ENCODE data around the gene EFNA4.
A peak's percentile ranks its signal among the peaks of the same experiment; 100 is the strongest.

EFNA4 gene

GRCh38 chr1:155063550-155064110, at the start of gene EFNA4:
Gene EFNA4 (plus strand): TSS chr1:155063740. CDS start chr1:155063824, 84 bp downstream.
- peak; percentile 37 for DNase-seq (ENCODE audit: low read depth)

- no peak for DNase-seq (ENCODE audit: low read depth)
Observed at GRCh38 chr1:155014709-155015508, 48.6 kb upstream of the EFNA4 start.

- DNase-seq (ENCODE audit: low read depth), result no peak
Observed at GRCh38 chr1:155015527-155016230, 47.9 kb upstream of the EFNA4 start.

- no peak for DNase-seq (ENCODE audit: low read depth)
Observed at GRCh38 chr1:155016231-155016831, 47.2 kb upstream of the EFNA4 start.

- no peak for DNase-seq (ENCODE audit: low read depth)
Observed at GRCh38 chr1:155017041-155017945, 46.2 kb upstream of the EFNA4 start.

- DNase-seq (ENCODE audit: low read depth), result no peak
Observed at GRCh38 chr1:155017946-155018316, 45.6 kb upstream of the EFNA4 start.

GRCh38 chr1:155018617-155019348, 44.8 kb upstream of the EFNA4 start:
- DNase-seq (ENCODE audit: low read depth), result no peak

GRCh38 chr1:155019377-155020245, 43.9 kb upstream of the EFNA4 start:
- no peak for DNase-seq (ENCODE audit: low read depth)

GRCh38 chr1:155022136-155022926, 41.2 kb upstream of the EFNA4 start:
- DNase-seq (ENCODE audit: low read depth), result no peak

- no peak for DNase-seq (ENCODE audit: low read depth)
Observed at GRCh38 chr1:155022927-155023236, 40.7 kb upstream of the EFNA4 start.

GRCh38 chr1:155023627-155024026, 39.9 kb upstream of the EFNA4 start:
- no peak for DNase-seq (ENCODE audit: low read depth)

- no peak for DNase-seq (ENCODE audit: low read depth)
Observed at GRCh38 chr1:155024315-155024714, 39.2 kb upstream of the EFNA4 start.

- no peak for DNase-seq (ENCODE audit: low read depth)
Observed at GRCh38 chr1:155026154-155026553, 37.4 kb upstream of the EFNA4 start.

- DNase-seq (ENCODE audit: low read depth), result no peak
Observed at GRCh38 chr1:155026588-155026987, 37.0 kb upstream of the EFNA4 start.

- no peak for DNase-seq (ENCODE audit: low read depth)
Observed at GRCh38 chr1:155029513-155030242, 33.9 kb upstream of the EFNA4 start.

GRCh38 chr1:155030243-155030795, 33.2 kb upstream of the EFNA4 start:
- no peak for DNase-seq (ENCODE audit: low read depth)

- DNase-seq (ENCODE audit: low read depth), result no peak
Observed at GRCh38 chr1:155030899-155031298, 32.6 kb upstream of the EFNA4 start.

- no peak for DNase-seq (ENCODE audit: low read depth)
Observed at GRCh38 chr1:155032886-155033285, 30.7 kb upstream of the EFNA4 start.

Measured in non-pigmented ciliary epithelial cell (primary cell).